Fibroblast of peridontal ligament (primary cell): ENCODE measurements around the gene LAMA2.

Experiments
- DNase-seq: peaks from one replicate; pipeline ENCODE4 v3.0.0-alpha.2; 2010; ENCODE audit errors: extremely low read depth

LAMA2 gene

GRCh38 chr6:129177801-129178200 lies 294.9 kb downstream of the LAMA2 start:
- DNase-seq = no peak

- DNase-seq = no peak
Observed at GRCh38 chr6:129179283-129179682, 296.3 kb downstream of the LAMA2 start.

- no peak for DNase-seq
Observed at GRCh38 chr6:129181001-129181400, 298.1 kb downstream of the LAMA2 start.

- no peak for DNase-seq
Observed at GRCh38 chr6:129183187-129183591, 300.3 kb downstream of the LAMA2 start.

DNA sequence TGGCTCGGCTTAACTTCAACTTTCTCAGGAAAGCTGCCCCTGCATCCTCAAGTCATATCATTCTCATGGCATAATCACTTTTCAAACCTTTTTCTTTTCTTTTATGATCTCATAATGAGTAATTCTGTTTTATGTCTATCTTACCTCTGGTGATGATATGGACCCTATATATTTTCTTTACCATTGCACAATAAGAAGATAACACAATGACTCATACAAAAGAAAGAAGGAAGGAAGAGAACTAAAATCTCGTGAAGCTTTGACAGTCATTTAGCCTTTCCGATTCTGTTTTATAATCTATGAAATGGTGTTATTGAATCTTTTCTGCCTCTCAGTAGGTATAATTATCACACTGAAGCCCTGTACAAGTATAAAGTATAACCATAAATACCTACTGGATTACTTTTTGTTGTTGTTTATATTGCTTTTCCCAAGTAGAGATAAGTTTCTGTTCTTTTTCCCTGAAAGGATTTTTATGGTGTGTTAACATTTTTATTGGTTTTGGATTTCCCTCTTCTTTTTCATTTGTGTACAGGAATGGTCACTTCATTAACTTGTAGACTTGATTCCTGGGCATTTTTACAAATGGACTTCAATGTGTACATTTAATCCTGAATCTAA lies 300.9 kb downstream of the LAMA2 start:
- no peak for DNase-seq

DNA sequence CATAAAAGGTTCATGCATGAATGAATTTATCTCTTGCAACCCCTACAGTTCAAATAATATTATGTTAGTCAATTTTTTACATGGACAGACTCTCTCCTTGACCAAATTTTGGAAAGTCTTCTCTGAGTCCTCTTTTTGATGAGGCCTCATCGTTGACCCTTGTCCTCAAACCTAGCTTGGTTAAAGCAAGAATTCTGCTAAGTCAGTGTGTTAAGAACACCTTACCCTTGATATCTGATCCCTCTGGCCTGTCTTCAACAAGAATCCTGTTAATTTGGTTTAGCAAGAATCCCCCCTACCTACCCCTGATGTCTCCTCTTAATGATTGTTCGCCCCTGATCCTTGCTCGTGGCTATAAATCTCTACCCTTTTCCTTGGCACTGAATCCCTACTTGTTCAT lies 301.4 kb downstream of the LAMA2 start:
- no peak for DNase-seq

GRCh38 chr6:129184808-129185366 lies 301.9 kb downstream of the LAMA2 start:
- no peak for DNase-seq

- DNase-seq = peak; percentile 86
Observed at GRCh38 chr6:129186988-129187387, 304.1 kb downstream of the LAMA2 start.

GRCh38 chr6:129188306-129188705 lies 305.4 kb downstream of the LAMA2 start:
- no peak for DNase-seq

- DNase-seq = no peak
Observed at GRCh38 chr6:129188795-129189194, 305.9 kb downstream of the LAMA2 start.

GRCh38 chr6:129189266-129189665 lies 306.3 kb downstream of the LAMA2 start:
- no peak for DNase-seq

DNA sequence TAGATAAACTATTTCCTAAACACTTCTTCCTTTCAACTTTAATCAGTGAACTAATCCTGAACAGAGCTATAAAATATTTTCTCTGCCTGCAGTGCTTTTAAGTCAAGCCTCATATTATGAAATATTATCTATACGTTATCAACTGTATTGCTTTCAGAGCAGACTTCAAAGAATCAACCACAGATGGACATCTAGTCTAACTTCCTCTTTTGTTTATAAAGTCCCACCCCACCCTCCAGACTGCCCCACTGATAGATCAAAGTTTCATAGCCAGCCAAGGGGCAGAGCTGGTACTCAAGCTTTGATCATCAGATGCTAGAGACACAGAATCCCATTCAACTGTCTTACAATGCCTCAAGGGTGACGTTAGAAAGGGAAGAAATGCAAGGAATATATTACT lies 308.3 kb downstream of the LAMA2 start:
- no peak for DNase-seq

GRCh38 chr6:129192458-129192989 lies 309.6 kb downstream of the LAMA2 start:
- DNase-seq = no peak

- DNase-seq = no peak
Observed at GRCh38 chr6:129194306-129194941, 311.5 kb downstream of the LAMA2 start.

DNA sequence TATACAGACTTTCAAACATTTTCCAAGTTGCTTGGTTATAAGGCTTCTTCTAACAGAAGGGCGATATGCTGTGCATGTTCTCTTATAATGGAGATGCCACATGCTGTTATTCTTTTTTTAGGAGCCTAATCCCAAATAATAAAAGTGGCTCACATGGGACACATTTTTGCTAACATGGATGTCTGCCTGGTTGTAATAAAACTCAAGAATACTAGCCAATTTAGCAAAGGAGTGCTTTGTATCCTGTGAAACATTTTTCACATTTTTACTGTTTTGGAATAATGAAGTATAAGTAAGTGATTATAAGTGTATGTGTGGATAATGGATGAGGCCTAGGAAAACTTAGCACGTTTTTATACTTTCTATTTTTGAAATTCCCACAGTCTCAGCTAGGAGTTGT lies 312.2 kb downstream of the LAMA2 start:
- DNase-seq = no peak

DNA sequence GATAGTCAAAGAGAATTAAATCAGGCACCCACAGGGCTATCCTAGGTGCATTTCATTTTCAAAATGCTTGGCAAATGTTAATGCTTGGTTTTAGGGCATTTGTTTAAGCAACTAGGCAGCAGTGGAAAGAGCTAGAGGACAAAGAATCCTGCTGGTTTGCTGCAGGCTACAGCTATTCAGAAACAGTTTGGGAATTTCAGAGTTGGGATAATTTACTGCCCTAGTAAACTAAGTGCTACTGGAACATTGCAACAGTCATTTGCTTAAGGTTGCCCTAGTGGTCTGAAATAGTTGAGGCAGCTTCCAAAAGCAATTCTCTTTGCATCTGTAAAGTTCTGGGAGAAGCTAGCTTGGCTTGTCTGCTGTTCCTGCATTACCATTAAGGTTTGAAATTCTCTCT lies 312.7 kb downstream of the LAMA2 start:
- DNase-seq = no peak

DNA sequence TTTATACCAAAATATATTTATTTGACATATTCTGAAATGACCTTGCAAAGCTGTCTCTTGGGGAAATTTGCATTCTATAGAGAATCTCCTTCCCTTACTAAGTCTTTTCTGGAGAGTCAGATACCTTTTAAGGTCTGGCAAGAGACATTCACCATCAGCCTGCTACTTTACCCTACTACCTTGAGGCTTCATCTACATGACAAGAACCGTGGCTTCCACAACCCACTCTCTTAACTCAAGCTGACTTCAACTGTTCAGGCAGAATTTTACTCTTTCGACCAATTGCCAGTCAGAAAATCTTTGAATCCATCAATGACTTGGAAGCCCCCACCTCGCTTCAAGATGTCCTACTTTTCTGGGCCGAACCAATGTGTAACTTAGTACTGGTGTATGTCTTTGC lies 314.2 kb downstream of the LAMA2 start:
- no peak for DNase-seq

DNA sequence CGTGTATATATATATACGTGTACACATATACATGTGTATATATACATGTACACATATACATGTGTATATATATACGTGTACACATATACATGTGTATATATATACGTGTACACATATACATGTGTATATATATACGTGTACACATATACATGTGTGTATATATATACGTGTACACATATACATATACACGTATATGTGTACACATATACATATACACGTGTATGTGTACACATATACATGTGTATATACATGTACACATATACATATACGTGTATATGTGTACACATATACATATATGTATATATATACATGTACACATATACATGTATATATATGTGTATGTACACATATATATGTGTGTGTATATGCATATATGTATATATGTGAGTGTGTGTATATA lies 317.2 kb downstream of the LAMA2 start:
- DNase-seq = no peak

DNA sequence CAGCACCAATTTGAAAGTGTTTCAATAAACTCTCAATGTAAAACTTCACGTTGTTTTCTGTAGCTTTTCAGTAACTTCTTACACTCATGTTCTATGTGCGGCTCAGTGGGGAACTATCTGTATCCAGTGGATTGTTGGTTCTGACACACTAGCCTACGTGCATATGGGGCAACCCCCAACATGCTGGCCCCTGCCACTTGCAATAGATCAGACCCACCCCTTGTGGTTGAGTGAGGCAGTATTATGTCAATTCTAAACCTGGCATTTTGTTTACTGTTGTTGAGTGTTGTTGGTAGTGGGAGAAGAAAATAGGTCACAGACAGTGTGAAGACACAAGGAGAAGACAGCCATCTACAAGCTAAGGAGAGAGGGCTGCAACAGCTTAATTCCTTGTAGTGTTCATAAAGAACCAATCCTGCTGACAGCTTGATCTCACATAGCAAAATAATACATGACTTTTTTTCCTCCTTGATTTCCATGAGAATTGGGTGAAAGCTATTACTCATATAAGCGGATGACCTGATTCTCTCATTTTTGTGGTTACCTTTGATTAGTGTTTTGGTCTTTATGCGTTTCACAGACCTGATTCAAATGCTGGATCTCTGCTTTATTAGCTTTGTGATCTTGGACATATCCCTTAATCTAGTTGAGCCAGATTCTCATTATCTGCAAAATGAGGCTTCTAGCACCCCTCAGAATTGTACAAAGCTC lies 320.4 kb downstream of the LAMA2 start:
- DNase-seq = peak; percentile 54

DNA sequence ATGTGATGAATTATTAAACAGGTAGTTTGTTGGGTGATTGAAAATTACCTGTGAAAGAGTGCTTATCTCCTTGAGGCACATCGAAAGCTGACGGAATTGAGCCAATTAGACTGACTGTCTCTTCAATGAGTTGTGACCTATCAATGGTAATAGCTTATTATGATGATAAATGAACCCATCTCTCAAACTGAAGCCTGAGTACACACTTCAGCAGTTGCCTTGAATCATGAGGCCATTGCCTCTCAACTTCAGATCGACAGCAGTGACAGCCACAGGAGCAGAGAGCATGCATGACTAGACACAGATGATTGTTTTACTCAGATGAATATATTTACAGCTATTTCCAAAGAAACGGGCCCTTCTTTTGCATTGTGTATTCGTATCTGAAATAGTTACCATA lies 323.9 kb downstream of the LAMA2 start:
- no peak for DNase-seq

DNA sequence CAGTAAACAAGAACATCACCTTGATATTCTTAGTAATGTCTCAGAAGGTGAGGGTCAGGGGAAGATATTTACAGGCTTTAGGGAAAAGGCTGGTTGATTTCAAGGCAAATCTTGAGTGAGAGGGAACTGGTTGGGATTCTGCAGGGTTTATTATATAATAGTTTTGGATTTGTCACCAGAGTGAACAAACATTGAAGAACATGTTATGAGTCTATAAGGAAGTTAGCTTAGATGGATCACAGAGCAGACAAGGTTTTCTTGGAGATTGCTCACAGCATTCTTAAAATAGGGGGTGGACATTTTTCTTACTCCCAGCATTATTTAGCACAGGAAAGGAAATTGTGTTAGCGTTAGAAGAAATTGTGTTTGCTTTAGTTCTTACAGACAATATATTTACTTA lies 324.9 kb downstream of the LAMA2 start:
- DNase-seq = no peak

GRCh38 chr6:129208415-129209034 lies 325.6 kb downstream of the LAMA2 start:
- DNase-seq = no peak
